NCI-H345 treated with DMSO at 0.1 percent for 48 hours (cell line): Measurements from ENCODE around the gene CCR1.
"Not testable (repeated sequence)": the region's sequence is repeated elsewhere in the genome, so short reads cannot be mapped to it uniquely, and the experiment has no call there.

ENCODE experiments used
- DNase-seq: peaks from one replicate; lab custom pipeline; 2025; ENCODE audit not compliant: unreplicated experiment; lab: John Stamatoyannopoulos, UW

CCR1 gene

GRCh38 chr3:46212101-46212500, 4.0 kb upstream of the CCR1 start:
- DNase-seq: no peak

GRCh38 chr3:46209746-46210470, 1.8 kb upstream of the CCR1 start:
- no peak for DNase-seq

GRCh38 chr3:46209053-46209452, 940 bp upstream of the CCR1 start:
- DNase-seq: no peak

- DNase-seq: not testable (repeated sequence)
Observed at GRCh38 chr3:46207514-46207913, 599 bp downstream of the CCR1 start.

- DNase-seq: no peak
Observed at GRCh38 chr3:46206282-46207015, 1.7 kb downstream of the CCR1 start.

- DNase-seq: no peak
Observed at GRCh38 chr3:46205286-46205960, 2.7 kb downstream of the CCR1 start.

GRCh38 chr3:46203681-46204080, 4.4 kb downstream of the CCR1 start:
- DNase-seq: no peak

- DNase-seq: no peak
Observed at GRCh38 chr3:46202535-46202934, 5.6 kb downstream of the CCR1 start.

GRCh38 chr3:46200790-46201189, 7.3 kb downstream of the CCR1 start:
- DNase-seq: no peak

GRCh38 chr3:46200211-46200610, 7.9 kb downstream of the CCR1 start:
- no peak for DNase-seq

- no peak for DNase-seq
Observed at GRCh38 chr3:46196261-46196957, 11.7 kb downstream of the CCR1 start.

GRCh38 chr3:46194868-46195553, 13.1 kb downstream of the CCR1 start:
- DNase-seq: no peak

- no peak for DNase-seq
Observed at GRCh38 chr3:46193436-46193835, 14.7 kb downstream of the CCR1 start.

GRCh38 chr3:46192939-46193338, 15.2 kb downstream of the CCR1 start:
- DNase-seq: no peak

- no peak for DNase-seq
Observed at GRCh38 chr3:46191730-46192129, 16.4 kb downstream of the CCR1 start.

GRCh38 chr3:46188708-46189107, 19.4 kb downstream of the CCR1 start:
- no peak for DNase-seq

- DNase-seq: no peak
Observed at GRCh38 chr3:46187876-46188275, 20.2 kb downstream of the CCR1 start.

GRCh38 chr3:46187341-46187700, 20.8 kb downstream of the CCR1 start:
- no peak for DNase-seq

GRCh38 chr3:46186471-46187340, 21.4 kb downstream of the CCR1 start:
- no peak for DNase-seq

GRCh38 chr3:46184469-46184868, 23.6 kb downstream of the CCR1 start:
- DNase-seq: no peak
